Measurements from ENCODE around the gene PGA3.
"Not testable (repeated sequence)": the region's sequence is repeated elsewhere in the genome, so short reads cannot be mapped to it uniquely, and the experiment has no call there.

Gene PGA3

GRCh38 chr11:61211327-61211952 lies 8.1 kb downstream of the PGA3 start:
- not testable (repeated sequence) for DNase-seq

GRCh38 chr11:61212202-61212601 lies 8.9 kb downstream of the PGA3 start:
- DNase-seq, result not testable (repeated sequence)

GRCh38 chr11:61213711-61214324 lies 10.5 kb downstream of the PGA3 start:
- DNase-seq, result not testable (repeated sequence)

GRCh38 chr11:61218306-61218705 lies 15.0 kb downstream of the PGA3 start:
- not testable (repeated sequence) for DNase-seq

GRCh38 chr11:61219016-61219415 lies 15.7 kb downstream of the PGA3 start:
- DNase-seq, result not testable (repeated sequence)

- not testable (repeated sequence) for DNase-seq
Observed at GRCh38 chr11:61222047-61222446, 18.7 kb downstream of the PGA3 start, which contains the start of gene PGA4. PGA4 (plus strand) TSS chr11:61222347; CDS start chr11:61222401, 54 bp downstream.

GRCh38 chr11:61222692-61223091 lies 19.4 kb downstream of the PGA3 start:
- DNase-seq, result not testable (repeated sequence)

- not testable (repeated sequence) for DNase-seq
Observed at GRCh38 chr11:61226457-61227137, 23.3 kb downstream of the PGA3 start.

- DNase-seq, result not testable (repeated sequence)
Observed at GRCh38 chr11:61229458-61229857, 26.1 kb downstream of the PGA3 start.

- DNase-seq, result not testable (repeated sequence)
Observed at GRCh38 chr11:61231033-61231432, 27.7 kb downstream of the PGA3 start.

GRCh38 chr11:61231585-61231984 lies 28.3 kb downstream of the PGA3 start:
- not testable (repeated sequence) for DNase-seq

- DNase-seq, result not testable (repeated sequence)
Observed at GRCh38 chr11:61232548-61233145, 29.3 kb downstream of the PGA3 start.

GRCh38 chr11:61237130-61237529 lies 33.8 kb downstream of the PGA3 start:
- DNase-seq, result not testable (repeated sequence)

GRCh38 chr11:61240288-61240687 lies 37.0 kb downstream of the PGA3 start:
- not testable (repeated sequence) for DNase-seq

GRCh38 chr11:61240875-61241274 lies 37.6 kb downstream of the PGA3 start, which contains the start of gene PGA5:
PGA5 (plus strand) TSS chr11:61241175; CDS start chr11:61241227, 52 bp downstream.
- not testable (repeated sequence) for DNase-seq

GRCh38 chr11:61241526-61241925 lies 38.2 kb downstream of the PGA3 start:
- not testable (repeated sequence) for DNase-seq

- not testable (repeated sequence) for DNase-seq
Observed at GRCh38 chr11:61245284-61245964, 42.1 kb downstream of the PGA3 start.

- not testable (repeated sequence) for DNase-seq
Observed at GRCh38 chr11:61248071-61248470, 44.8 kb downstream of the PGA3 start.

GRCh38 chr11:61249201-61249600 lies 45.9 kb downstream of the PGA3 start:
- DNase-seq, result not testable (repeated sequence)

GRCh38 chr11:61250796-61251765 lies 47.8 kb downstream of the PGA3 start:
- DNase-seq, result not testable (repeated sequence)

- DNase-seq, result not testable (repeated sequence)
Observed at GRCh38 chr11:61252332-61252731, 49.0 kb downstream of the PGA3 start.

Measured in SW 1271 (cell line).